HepG2 (cell line): Measurements from ENCODE around the gene STARD10. TPM values are rescaled to one million over a fixed set of nuclear protein-coding genes. Genes with fewer than 3 reads are reported as not detected.

ENCODE experiments used
- ATAC-seq: fragments of 200-7000 bp; cut with Tn5 transposase; 3 replicates; pipeline ENCODE4 v1.9.1; 2020; ENCODE audit warnings: mild to moderate bottlenecking, moderate library complexity
- BruUV-seq: library from RNA; stranded (reverse); fragments of 400-500 nt; replicated peaks from 2 replicates; lab custom pipeline; 2021; lab: Mats Ljungman, UMichigan
- CTCF ChIA-PET: fragments of 300-600 bp; formaldehyde crosslinking; extraction: SDS; loops from one replicate; lab custom pipeline; 2021; ENCODE audit warnings: low total read pairs, inconsistent platforms, low intra/inter-chr PET ratio; lab: Yijun Ruan, JAX
- POLR2A ChIA-PET: fragments of 350-600 bp; sonication (Branson Sonifier 250); formaldehyde crosslinking; loops from one replicate; lab custom pipeline; 2020; ENCODE audit warnings: antibody characterized with exemption, inconsistent platforms; lab: Yijun Ruan, JAX
- DNase-seq: peaks from one replicate; pipeline ENCODE4 v3.0.0-alpha.2; 2015; ENCODE audit warnings: low spot score
- FAIRE-seq: peaks from 3 replicates; lab custom pipeline; 2011; peaks lifted over from hg19 to GRCh38; lab: Jason Lieb, UNC
- H2AFZ ChIP-seq: one replicate; pipeline ENCODE4 v1.6.1; 2011; ENCODE audit warnings: low read length, inconsistent platforms
- H3K27ac ChIP-seq: fragments of 300-600 bp; 3 replicates; pipeline ENCODE4 v1.8.0; 2011; ENCODE audit warnings: mixed run types, mild to moderate bottlenecking, mixed read lengths, low read length, inconsistent platforms; ENCODE audit not compliant: insufficient read depth; ENCODE audit errors: extremely low read length
- H3K27me3 ChIP-seq, 2 experiments: fragments of 200-600 bp in 1 of 2; 2 replicates in 1 of 2; 3 replicates in 1 of 2; pipeline versions ENCODE4 v1.6.0 to v1.8.0; 2011; ENCODE audit warnings: low read length in 2 of 2, mild to moderate bottlenecking in 2 of 2, moderate library complexity in 2 of 2, inconsistent platforms in 1 of 2; ENCODE audit not compliant: insufficient read depth in 2 of 2, control insufficient read depth in 1 of 2
- H3K36me3 ChIP-seq, 2 experiments: fragments of 200-600 bp in 1 of 2; replicated peaks in 1 of 2; 2 replicates in 1 of 2; 3 replicates in 1 of 2; pipeline versions ENCODE4 v1.5.1 to v1.8.0; 2011; ENCODE audit warnings: low read length in 2 of 2, inconsistent platforms in 1 of 2; ENCODE audit not compliant: insufficient read depth in 2 of 2, control insufficient read depth in 1 of 2
- H3K4me1 ChIP-seq: 2 replicates; pipeline ENCODE4 v1.5.1; 2012; ENCODE audit warnings: low read length, inconsistent platforms; ENCODE audit not compliant: insufficient read depth
- H3K4me2 ChIP-seq: 2 replicates; pipeline ENCODE4 v1.6.0; 2011; ENCODE audit warnings: low read depth, low read length, inconsistent platforms
- H3K4me3 ChIP-seq, 3 experiments: fragments of 200-600 bp in 1 of 3; sonication (generic), shearing (Covaris generic) in 1 of 3; replicated peaks in 1 of 3; 2 replicates each; pipeline ENCODE4 v1.5.1; 2011 to 2016; ENCODE audit warnings: low read length in 3 of 3, inconsistent platforms in 2 of 3, low read depth in 2 of 3, mild to moderate bottlenecking in 2 of 3, control low read depth in 1 of 3, mixed read lengths in 1 of 3; ENCODE audit not compliant: insufficient read depth in 1 of 3
- H3K79me2 ChIP-seq: one replicate; pipeline ENCODE4 v1.6.1; 2011; ENCODE audit warnings: low read length, inconsistent platforms; ENCODE audit not compliant: insufficient read depth
- H3K9ac ChIP-seq: 2 replicates; pipeline ENCODE4 v1.6.0; 2011; ENCODE audit warnings: mild to moderate bottlenecking, low read depth, low read length, inconsistent platforms; ENCODE audit not compliant: insufficient read depth
- H3K9me3 ChIP-seq: 2 replicates; pipeline ENCODE4 v1.5.1; 2012; ENCODE audit warnings: mild to moderate bottlenecking, low read length
- H4K20me1 ChIP-seq: 2 replicates; pipeline ENCODE4 v1.6.0; 2011; ENCODE audit warnings: inconsistent platforms, mild to moderate bottlenecking, low read length, moderate library complexity; ENCODE audit not compliant: insufficient read depth
- ELF3 ChIP-seq: IDR thresholded peaks from 2 replicates; pipeline ENCODE4 v1.6.1; 2016; ENCODE audit warnings: missing genetic modification reagents, missing compliant biosample characterization
- MIER3 ChIP-seq: IDR thresholded peaks from 2 replicates; pipeline ENCODE4 v1.6.1; 2016; ENCODE audit warnings: missing compliant biosample characterization, borderline replicate concordance
- NFATC3 ChIP-seq: sonication (generic); formaldehyde crosslinking; IDR thresholded peaks from 2 replicates; pipeline ENCODE4 v1.5.1; 2020; ENCODE audit warnings: mild to moderate bottlenecking, missing genetic modification reagents
- SALL2 ChIP-seq: sonication (generic); formaldehyde crosslinking; IDR thresholded peaks from 2 replicates; pipeline ENCODE4 v1.8.1; 2023; ENCODE audit warnings: mild to moderate bottlenecking, missing genetic modification reagents, inconsistent platforms
- SRSF4 ChIP-seq: fragments of 200-400 bp; formaldehyde crosslinking; IDR thresholded peaks from one replicate; pipeline ENCODE4 v1.6.1; 2018; ENCODE audit warnings: mild to moderate bottlenecking, low read depth, low read length, moderate library complexity; ENCODE audit not compliant: poor library complexity, severe bottlenecking
- STAG1 ChIP-seq: sonication (generic); formaldehyde crosslinking; IDR thresholded peaks from 2 replicates; pipeline ENCODE4 v1.4.0; 2020; ENCODE audit warnings: missing genetic modification reagents
- TARDBP ChIP-seq: sonication (generic); formaldehyde crosslinking; IDR thresholded peaks from 2 replicates; pipeline ENCODE4 v1.8.0; 2022; ENCODE audit warnings: mild to moderate bottlenecking, missing genetic modification reagents
- ZNF552 ChIP-seq: sonication (generic); formaldehyde crosslinking; IDR thresholded peaks from 2 replicates; pipeline ENCODE4 v1.9.0; 2022; ENCODE audit warnings: missing genetic modification reagents, mild to moderate bottlenecking, borderline replicate concordance
- WGBS: methylation state at CpG from one replicate; pipeline ENCODE4 v1.1.6; 2017; ENCODE audit warnings: low lambda C conversion rate; 5-methylcytosine and 5-hydroxymethylcytosine counted together
- in situ Hi-C: cut with HindIII; loops from 2 replicates; pipeline ENCODE4 v1.10.0; 2017; ENCODE audit warnings: low pct_unique_long_range_greater_than_20kb; ENCODE audit not compliant: extremely low pct_ligation_motif_present
- intact Hi-C: fragments of 100-400 bp; cut with micrococcal nuclease; formaldehyde crosslinking; loops from one replicate; pipeline ENCODE4 v1.10.0; 2022; ENCODE audit not compliant: unreplicated experiment
- polyA plus RNA-seq, 8 experiments: library from polyadenylated mRNA; depleted of rRNA in 3 of 8; stranded (reverse) in 7 of 8; unstranded in 1 of 8; fragments of >200 nt; fragmentation: Illumina TruSeq in 4 of 8; extraction: Trizol in 4 of 8; gene quantifications; 2 replicates each; pipeline versions ENCODE4 v1.2.1 to v1.2.3, GENCODE V29; 2011 to 2016; ENCODE audit warnings: low read depth in 4 of 8, missing spikeins in 1 of 8, mixed read lengths in 1 of 8; ENCODE audit not compliant: insufficient read depth in 1 of 8
- total RNA-seq, 5 experiments: library from RNA; depleted of rRNA; stranded (reverse); fragments of >200 nt; fragmentation: Illumina TruSeq; extraction: Trizol; gene quantifications; 2 replicates each; pipeline ENCODE4 v1.2.3, GENCODE V29; 2016; ENCODE audit warnings: low read depth in 1 of 5
- TF ChIP-seq, protein P1 (sequence below): sonication (generic); formaldehyde crosslinking; IDR thresholded peaks from 2 replicates; pipeline ENCODE4 v1.5.0; 2020; ENCODE audit warnings: mild to moderate bottlenecking, missing genetic modification reagents, borderline replicate concordance
- TF ChIP-seq, protein P2 (sequence below): fragments of 450-650 bp; IDR thresholded peaks from 2 replicates; pipeline ENCODE4 v1.6.1; 2017
- TF ChIP-seq, protein P3 (sequence below): sonication (generic); formaldehyde crosslinking; IDR thresholded peaks from 2 replicates; pipeline ENCODE4 v1.5.0; 2020; ENCODE audit warnings: missing genetic modification reagents, mild to moderate bottlenecking, borderline replicate concordance
- TF ChIP-seq, protein P4 (sequence below), 2 experiments: sonication (generic) in 1 of 2; formaldehyde crosslinking in 1 of 2; IDR thresholded peaks; 2 replicates each; pipeline versions ENCODE4 v1.5.1 to v1.6.1; 2011 to 2020; ENCODE audit warnings: borderline replicate concordance in 1 of 2, low read depth in 1 of 2, low read length in 1 of 2, mild to moderate bottlenecking in 1 of 2, missing genetic modification reagents in 1 of 2, moderate library complexity in 1 of 2

STARD10 gene
- total and polyA plus RNA-seq, 2 of the 13 experiments (the other 11 are each of a cell fraction or from before 2014, with no cell fraction given): 260 to 341 TPM

DNA sequence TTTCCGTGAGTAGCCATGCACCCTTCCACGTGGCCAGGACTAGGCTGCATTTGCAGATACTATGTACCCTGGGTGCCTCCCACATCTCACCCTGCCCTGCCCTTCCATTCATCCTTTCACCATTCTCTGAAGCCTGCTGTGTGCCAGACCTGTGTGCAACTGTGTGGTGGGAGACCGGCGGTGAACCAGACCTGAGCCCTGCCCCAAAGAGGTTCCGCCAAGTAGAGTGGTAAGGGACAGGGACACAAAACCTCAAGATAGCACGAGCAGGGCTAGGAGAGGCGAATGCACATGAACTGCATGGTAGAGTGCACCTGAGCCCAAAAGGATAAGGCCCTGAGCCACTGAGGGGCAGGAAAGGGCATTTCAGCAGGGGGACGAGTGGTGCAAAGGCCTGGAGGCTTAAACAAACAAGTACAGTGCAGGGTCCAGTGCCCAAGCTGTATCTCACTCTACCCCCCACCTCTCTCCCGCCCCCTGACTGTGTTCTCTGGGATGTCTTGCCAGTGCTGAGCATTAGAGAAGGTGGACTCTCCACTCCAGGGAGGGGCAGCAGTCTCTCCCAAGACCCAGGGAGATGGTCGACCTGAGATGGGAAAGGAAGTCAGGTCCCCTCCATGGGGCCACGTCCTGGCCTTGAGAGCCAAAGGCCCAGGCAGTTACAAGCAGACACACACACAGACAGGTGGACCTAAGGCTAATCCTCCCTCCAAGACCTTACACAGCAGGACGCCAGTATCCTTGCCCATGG, 27.5 kb downstream of the STARD10 start (continued):
- TF ChIP-seq, protein P1, sequence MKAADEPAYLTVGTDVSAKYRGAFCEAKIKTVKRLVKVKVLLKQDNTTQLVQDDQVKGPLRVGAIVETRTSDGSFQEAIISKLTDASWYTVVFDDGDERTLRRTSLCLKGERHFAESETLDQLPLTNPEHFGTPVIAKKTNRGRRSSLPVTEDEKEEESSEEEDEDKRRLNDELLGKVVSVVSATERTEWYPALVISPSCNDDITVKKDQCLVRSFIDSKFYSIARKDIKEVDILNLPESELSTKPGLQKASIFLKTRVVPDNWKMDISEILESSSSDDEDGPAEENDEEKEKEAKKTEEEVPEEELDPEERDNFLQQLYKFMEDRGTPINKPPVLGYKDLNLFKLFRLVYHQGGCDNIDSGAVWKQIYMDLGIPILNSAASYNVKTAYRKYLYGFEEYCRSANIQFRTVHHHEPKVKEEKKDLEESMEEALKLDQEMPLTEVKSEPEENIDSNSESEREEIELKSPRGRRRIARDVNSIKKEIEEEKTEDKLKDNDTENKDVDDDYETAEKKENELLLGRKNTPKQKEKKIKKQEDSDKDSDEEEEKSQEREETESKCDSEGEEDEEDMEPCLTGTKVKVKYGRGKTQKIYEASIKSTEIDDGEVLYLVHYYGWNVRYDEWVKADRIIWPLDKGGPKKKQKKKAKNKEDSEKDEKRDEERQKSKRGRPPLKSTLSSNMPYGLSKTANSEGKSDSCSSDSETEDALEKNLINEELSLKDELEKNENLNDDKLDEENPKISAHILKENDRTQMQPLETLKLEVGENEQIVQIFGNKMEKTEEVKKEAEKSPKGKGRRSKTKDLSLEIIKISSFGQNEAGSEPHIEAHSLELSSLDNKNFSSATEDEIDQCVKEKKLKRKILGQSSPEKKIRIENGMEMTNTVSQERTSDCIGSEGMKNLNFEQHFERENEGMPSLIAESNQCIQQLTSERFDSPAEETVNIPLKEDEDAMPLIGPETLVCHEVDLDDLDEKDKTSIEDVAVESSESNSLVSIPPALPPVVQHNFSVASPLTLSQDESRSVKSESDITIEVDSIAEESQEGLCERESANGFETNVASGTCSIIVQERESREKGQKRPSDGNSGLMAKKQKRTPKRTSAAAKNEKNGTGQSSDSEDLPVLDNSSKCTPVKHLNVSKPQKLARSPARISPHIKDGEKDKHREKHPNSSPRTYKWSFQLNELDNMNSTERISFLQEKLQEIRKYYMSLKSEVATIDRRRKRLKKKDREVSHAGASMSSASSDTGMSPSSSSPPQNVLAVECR (CRISPR knock-in tag): peak; percentile 76; the same call in 1 of the 2 replicates
- TF ChIP-seq ELF3 (peak; percentile 59), ZNF552 (no peak)

DNA sequence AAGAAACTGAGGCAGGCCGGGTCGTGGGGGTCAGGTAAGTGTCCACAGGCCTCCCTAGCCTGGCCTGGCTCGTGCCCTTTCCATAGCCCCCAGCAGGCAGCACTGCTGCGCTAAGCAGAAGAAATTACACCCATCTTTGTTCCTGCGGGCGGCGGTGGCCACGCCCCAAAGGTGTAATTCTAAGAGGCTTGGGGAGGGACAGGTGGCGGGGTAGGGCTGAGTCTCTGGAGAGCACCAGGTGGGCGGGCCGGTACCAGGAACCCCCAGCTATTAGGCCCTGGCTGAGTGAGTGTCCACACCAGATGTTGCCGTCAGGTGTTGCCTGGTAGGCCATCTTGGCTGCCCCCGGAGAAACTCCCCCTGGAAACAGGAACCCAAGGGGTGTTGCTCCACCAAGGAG, 29.3 kb downstream of the STARD10 start:
- Histone ChIP-seq H3K79me2 (peaks cover 63% of the 10 kb centered on the region), H3K9ac (no peak overlapping the region), H4K20me1 (peaks cover 3% of the 10 kb centered on the region; the same call in 1 of the 2 replicates), H3K4me3 (no peak overlapping the region), H3K36me3 (peaks cover 13 to 23% of the 10 kb centered on the region in 2 experiments; a peak in 4 of 5 replicates), H3K27ac (no peak overlapping the region), H3K4me1 (peaks cover 54% of the 10 kb centered on the region), H3K27me3 (no peaks in the 10 kb centered on the region), H2AFZ (no peak overlapping the region), H3K9me3 (no peaks in the 10 kb centered on the region), H3K4me2 (no peak overlapping the region)
- CTCF ChIA-PET: interaction anchor here (1.3 kb wide), 1 partner anchor 29 kb away, joined by 7 read pairs; the partner anchor contains the start of gene STARD10
- ATAC-seq: no peak
- BruUV-seq: no TSS peak
- intact Hi-C loops: no loop called here
- DNase-seq: no peak
- WGBS: 98% methylated on average over 10 of the region's 13 CpGs
- POLR2A ChIA-PET: no interaction called here
- FAIRE-seq: no peak
- in situ Hi-C loops: no loop called here
- TF ChIP-seq NFATC3 (no peak), SALL2 (CRISPR knock-in tag) (no peak), SRSF4 (no peak), STAG1 (CRISPR knock-in tag) (0 out of 2 replicates have a peak, but pooled peaks have one; percentile 28), TARDBP (CRISPR knock-in tag) (no peak), MIER3 (CRISPR knock-in tag) (no peak)
- TF ChIP-seq, protein P2, sequence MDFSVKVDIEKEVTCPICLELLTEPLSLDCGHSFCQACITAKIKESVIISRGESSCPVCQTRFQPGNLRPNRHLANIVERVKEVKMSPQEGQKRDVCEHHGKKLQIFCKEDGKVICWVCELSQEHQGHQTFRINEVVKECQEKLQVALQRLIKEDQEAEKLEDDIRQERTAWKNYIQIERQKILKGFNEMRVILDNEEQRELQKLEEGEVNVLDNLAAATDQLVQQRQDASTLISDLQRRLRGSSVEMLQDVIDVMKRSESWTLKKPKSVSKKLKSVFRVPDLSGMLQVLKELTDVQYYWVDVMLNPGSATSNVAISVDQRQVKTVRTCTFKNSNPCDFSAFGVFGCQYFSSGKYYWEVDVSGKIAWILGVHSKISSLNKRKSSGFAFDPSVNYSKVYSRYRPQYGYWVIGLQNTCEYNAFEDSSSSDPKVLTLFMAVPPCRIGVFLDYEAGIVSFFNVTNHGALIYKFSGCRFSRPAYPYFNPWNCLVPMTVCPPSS: no peak
- TF ChIP-seq, protein P3, sequence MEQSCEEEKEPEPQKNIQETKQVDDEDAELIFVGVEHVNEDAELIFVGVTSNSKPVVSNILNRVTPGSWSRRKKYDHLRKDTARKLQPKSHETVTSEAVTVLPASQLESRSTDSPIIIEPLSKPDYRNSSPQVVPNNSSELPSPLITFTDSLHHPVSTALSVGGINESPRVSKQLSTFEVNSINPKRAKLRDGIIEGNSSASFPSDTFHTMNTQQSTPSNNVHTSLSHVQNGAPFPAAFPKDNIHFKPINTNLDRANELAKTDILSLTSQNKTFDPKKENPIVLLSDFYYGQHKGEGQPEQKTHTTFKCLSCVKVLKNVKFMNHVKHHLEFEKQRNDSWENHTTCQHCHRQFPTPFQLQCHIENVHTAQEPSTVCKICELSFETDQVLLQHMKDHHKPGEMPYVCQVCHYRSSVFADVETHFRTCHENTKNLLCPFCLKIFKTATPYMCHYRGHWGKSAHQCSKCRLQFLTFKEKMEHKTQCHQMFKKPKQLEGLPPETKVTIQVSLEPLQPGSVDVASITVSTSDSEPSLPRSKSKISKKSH (CRISPR knock-in tag): no peak
- TF ChIP-seq, protein P4, sequence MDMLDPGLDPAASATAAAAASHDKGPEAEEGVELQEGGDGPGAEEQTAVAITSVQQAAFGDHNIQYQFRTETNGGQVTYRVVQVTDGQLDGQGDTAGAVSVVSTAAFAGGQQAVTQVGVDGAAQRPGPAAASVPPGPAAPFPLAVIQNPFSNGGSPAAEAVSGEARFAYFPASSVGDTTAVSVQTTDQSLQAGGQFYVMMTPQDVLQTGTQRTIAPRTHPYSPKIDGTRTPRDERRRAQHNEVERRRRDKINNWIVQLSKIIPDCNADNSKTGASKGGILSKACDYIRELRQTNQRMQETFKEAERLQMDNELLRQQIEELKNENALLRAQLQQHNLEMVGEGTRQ (IDR thresholded peaks at IDR 0.05; ENCODE audit: low read depth, low read length): no peak
- TF ChIP-seq, protein P4 (CRISPR knock-in tag; IDR thresholded peaks at IDR 0.05; ENCODE audit: borderline replicate concordance): no peak
